Measurements from ENCODE around the gene SLC35D2.

GRCh38 chr9:96400132-96400910, 16.8 kb upstream of the SLC35D2 start:
- no peak for TF ChIP-seq POLR2AphosphoS5 (IDR thresholded peaks at IDR 0.05; ENCODE audit: low read depth, low read length)
- TF ChIP-seq REST (IDR thresholded peaks at IDR 0.05; ENCODE audit: insufficient read depth in 1 of 2, low read depth in 2 of 2, low read length in 2 of 2) = no peak
- no peak for TF ChIP-seq TAF1 (IDR thresholded peaks at IDR 0.05; ENCODE audit: borderline replicate concordance, insufficient read depth, low read length)
- TF ChIP-seq FOXP2 (optimal IDR thresholded peaks at IDR 0.05; ENCODE audit: borderline replicate concordance, extremely low read depth, extremely low read length, insufficient read depth) = no peak
- TF ChIP-seq SIN3A (IDR thresholded peaks at IDR 0.05; ENCODE audit: borderline replicate concordance, insufficient read depth, low read length) = no peak

All from PFSK-1 (cell line).